ACC112 (cell line): ENCODE measurements around the gene CDCA4.

Experiments used
- H2AFZ ChIP-seq: fragments of 200-600 bp; sonication (generic); one replicate; pipeline ENCODE4 v1.6.0; 2017; ENCODE audit warnings: antibody characterized with exemption, low read length; ENCODE audit not compliant: unreplicated experiment
- H3K27ac ChIP-seq: fragments of 200-600 bp; sonication (generic); 2 replicates; pipeline ENCODE4 v1.5.1; 2014; ENCODE audit warnings: low read depth, mild to moderate bottlenecking, antibody characterized with exemption, low read length, moderate library complexity
- H3K27me3 ChIP-seq: fragments of 200-600 bp; sonication (generic); 2 replicates; pipeline ENCODE4 v1.6.1; 2014; ENCODE audit warnings: mild to moderate bottlenecking, antibody characterized with exemption, low read length, moderate library complexity, mixed read lengths; ENCODE audit not compliant: insufficient read depth
- H3K36me3 ChIP-seq: fragments of 200-600 bp; sonication (generic); 2 replicates; pipeline ENCODE4 v1.6.1; 2016; ENCODE audit warnings: mild to moderate bottlenecking, antibody characterized with exemption, low read length, moderate library complexity, mixed read lengths; ENCODE audit not compliant: insufficient read depth
- H3K4me1 ChIP-seq: fragments of 200-600 bp; sonication (generic); one replicate; pipeline ENCODE4 v1.6.1; 2016; ENCODE audit warnings: low read length, mixed read lengths; ENCODE audit not compliant: insufficient read depth, unreplicated experiment, control insufficient read depth
- H3K4me3 ChIP-seq: fragments of 200-600 bp; sonication (generic); 2 replicates; pipeline ENCODE4 v1.5.1; 2014; ENCODE audit warnings: mild to moderate bottlenecking, low read depth, low read length
- H3K79me2 ChIP-seq: fragments of 200-600 bp; sonication (generic); one replicate; pipeline ENCODE4 v1.6.0; 2016; ENCODE audit warnings: low read length; ENCODE audit not compliant: control insufficient read depth, unreplicated experiment, insufficient read depth

The CDCA4 gene

GRCh38 chr14:104985675-104986486, 35.0 kb downstream of the CDCA4 start, which contains the start of gene CLBA1:
TSS of gene CLBA1 (plus strand) at chr14:104985788. CDS start at chr14:104986432, 644 bp downstream.
- Histone ChIP-seq H2AFZ (peak within 1 kb of the TSS; percentile 72), H3K36me3 (no peaks in the 10 kb centered on the region), H3K27me3 (no peaks in the 10 kb centered on the region), H3K27ac (peak within 1 kb of the TSS; percentile 63; the same call in 1 of the 2 replicates), H3K4me1 (peaks cover 8% of the 10 kb centered on the region), H3K79me2 (peaks cover 4% of the 10 kb centered on the region), H3K4me3 (peak within 1 kb of the TSS; percentile 94)

DNA sequence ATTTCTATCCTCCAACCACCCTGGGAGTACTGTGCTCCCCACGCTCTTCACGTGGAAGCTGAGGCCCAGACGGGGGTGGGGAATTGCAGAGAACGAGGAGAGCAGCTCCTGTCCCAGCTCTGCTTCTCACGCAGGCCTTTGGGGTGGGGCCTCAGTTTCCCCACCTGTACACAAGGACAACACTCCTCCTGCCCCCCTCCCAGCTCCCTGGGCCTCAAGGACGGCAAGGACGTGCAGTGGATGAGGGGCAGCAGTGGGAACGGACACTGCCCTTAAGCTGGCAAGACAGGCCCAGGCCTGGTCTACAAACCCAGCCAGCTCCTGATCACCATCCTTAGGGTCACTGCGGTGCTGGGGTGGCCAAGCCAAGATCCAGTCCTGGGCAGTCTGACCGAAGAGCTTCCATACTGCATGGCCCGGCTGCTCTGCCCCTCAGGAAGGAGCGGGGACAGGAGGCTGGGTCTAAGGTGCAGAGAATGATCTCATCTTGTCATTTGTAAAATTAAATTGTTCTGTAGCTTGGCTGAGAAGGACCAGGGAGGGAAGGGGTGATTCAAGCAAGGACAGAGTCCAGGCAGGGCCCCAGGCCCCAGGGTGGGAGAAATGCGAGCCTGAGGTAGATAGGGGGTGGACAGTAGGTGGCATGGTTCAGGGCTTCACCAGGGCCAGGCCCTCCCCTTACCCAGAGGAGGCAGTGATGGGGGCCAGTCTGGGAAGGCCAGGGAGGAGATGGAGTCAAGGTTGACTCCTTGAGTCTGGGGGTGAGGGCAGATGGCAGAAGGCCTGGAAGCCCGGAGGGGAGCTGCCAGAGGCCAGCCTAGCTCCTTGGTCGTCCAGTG, 36.6 kb downstream of the CDCA4 start:
- Histone ChIP-seq H3K4me3 (no peak overlapping the region), H3K27me3 (no peaks in the 10 kb centered on the region), H3K36me3 (no peaks in the 10 kb centered on the region), H2AFZ (no peak overlapping the region), H3K4me1 (peaks cover 8% of the 10 kb centered on the region), H3K27ac (no peak overlapping the region), H3K79me2 (peaks cover 4% of the 10 kb centered on the region)

GRCh38 chr14:104983231-104983721, 37.6 kb downstream of the CDCA4 start:
- Histone ChIP-seq H3K27ac (no peak overlapping the region), H3K36me3 (no peaks in the 10 kb centered on the region), H2AFZ (no peak overlapping the region), H3K79me2 (peaks cover 4% of the 10 kb centered on the region), H3K4me1 (peaks cover 8% of the 10 kb centered on the region), H3K4me3 (no peak overlapping the region), H3K27me3 (no peaks in the 10 kb centered on the region)

GRCh38 chr14:104982548-104983230, 38.2 kb downstream of the CDCA4 start:
- Histone ChIP-seq H3K27me3 (no peaks in the 10 kb centered on the region), H2AFZ (no peak overlapping the region), H3K27ac (no peak overlapping the region), H3K79me2 (peaks cover 4% of the 10 kb centered on the region), H3K36me3 (no peaks in the 10 kb centered on the region), H3K4me1 (peaks cover 9% of the 10 kb centered on the region), H3K4me3 (no peak overlapping the region)

GRCh38 chr14:104981699-104982541, 39.0 kb downstream of the CDCA4 start:
- Histone ChIP-seq H3K4me1 (peaks cover 15% of the 10 kb centered on the region), H3K4me3 (no peak overlapping the region), H3K36me3 (no peaks in the 10 kb centered on the region), H2AFZ (no peak overlapping the region), H3K27me3 (no peaks in the 10 kb centered on the region), H3K27ac (no peak overlapping the region), H3K79me2 (peaks cover 4% of the 10 kb centered on the region)

GRCh38 chr14:104980611-104981531, 40.0 kb downstream of the CDCA4 start:
- Histone ChIP-seq H3K4me3 (no peak overlapping the region), H3K27ac (no peak overlapping the region), H2AFZ (no peak overlapping the region), H3K4me1 (peaks cover 15% of the 10 kb centered on the region), H3K27me3 (no peaks in the 10 kb centered on the region), H3K36me3 (no peaks in the 10 kb centered on the region), H3K79me2 (no peaks in the 10 kb centered on the region)

GRCh38 chr14:104979758-104980610, 40.9 kb downstream of the CDCA4 start:
- H3K27ac ChIP-seq = no peak overlapping the region
- H3K4me3 ChIP-seq = no peak overlapping the region
- H2AFZ ChIP-seq = no peak overlapping the region
- H3K79me2 ChIP-seq = no peaks in the 10 kb centered on the region
- H3K27me3 ChIP-seq = no peaks in the 10 kb centered on the region
- peaks cover 15% of the 10 kb centered on the region for H3K4me1 ChIP-seq
- no peaks in the 10 kb centered on the region for H3K36me3 ChIP-seq

DNA sequence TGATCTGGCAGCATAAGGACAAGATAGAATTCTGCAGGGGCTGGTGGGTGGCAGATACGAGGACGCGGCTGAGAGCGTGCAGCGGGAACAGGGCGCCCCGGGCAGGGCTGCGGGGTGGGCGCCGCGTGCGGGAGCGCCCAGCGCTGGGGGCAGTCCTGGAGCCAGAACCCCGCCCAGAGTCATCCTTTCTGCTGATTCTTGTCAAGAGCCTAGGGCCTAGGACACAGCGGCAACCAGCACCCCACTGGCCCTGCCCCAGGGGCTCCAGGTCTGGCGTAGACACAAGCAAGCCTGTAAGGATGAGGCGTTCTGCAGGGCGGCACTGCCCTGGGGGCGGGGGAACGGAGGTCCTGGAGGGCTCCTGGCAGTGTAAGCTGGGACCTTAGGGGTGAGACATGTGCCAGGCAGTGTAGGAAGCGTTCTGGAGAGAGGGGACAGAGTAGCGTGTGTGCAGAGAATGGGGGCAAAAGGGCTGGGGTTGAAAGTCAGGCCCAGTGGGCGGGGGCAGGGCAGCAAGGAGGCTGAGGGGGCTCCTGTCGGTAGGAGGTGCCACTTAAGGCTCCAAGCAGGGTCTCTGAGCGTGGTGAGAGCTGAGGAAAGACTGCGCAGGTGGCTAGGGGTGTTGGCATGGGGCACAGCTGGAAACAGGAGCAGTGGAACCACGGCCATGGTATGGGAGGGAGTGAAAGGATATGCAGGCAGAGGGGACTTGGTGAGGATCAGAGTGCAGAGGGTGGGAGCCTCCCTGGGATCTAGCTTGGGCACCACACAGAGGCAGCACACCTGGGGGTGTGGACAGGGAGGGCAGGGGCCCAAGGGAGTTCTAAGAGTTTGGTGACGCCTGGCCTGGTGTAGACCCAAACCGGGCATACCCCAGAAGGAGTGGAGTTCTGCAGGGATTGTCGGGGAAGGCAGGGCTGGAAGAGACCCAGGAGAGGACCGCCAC, 41.9 kb downstream of the CDCA4 start:
- peaks cover 24% of the 10 kb centered on the region for H3K4me1 ChIP-seq

More for the DNA sequence above, 41.9 kb downstream of the CDCA4 start:
- Histone ChIP-seq H3K27ac (no peak overlapping the region), H3K36me3 (no peaks in the 10 kb centered on the region), H3K4me3 (peak overlapping the region; percentile 81), H2AFZ (no peak overlapping the region), H3K27me3 (no peaks in the 10 kb centered on the region), H3K79me2 (no peaks in the 10 kb centered on the region)
